Tibial artery (tissue), 4 donors: Measurements from ENCODE around the gene SEMA5A.
"Not testable (repeated sequence)": the region's sequence is repeated elsewhere in the genome, so short reads cannot be mapped to it uniquely, and the experiment has no call there.

Source experiments
- DNase-seq, 2 donors: peaks; one replicate each; pipeline ENCODE4 v3.0.0-alpha.2; 2019
- H3K27ac ChIP-seq, 2 donors: fragments of 200-600 bp; sonication (generic) in 1 of 2; 1 replicate in 1 of 2; 2 replicates in 1 of 2; pipeline ENCODE4 v1.5.1; 2018 to 2019; ENCODE audit warnings: mild to moderate bottlenecking in 1 of 2
- H3K27me3 ChIP-seq, 2 donors: fragments of 200-600 bp; sonication (generic) in 1 of 2; one replicate each; pipeline versions ENCODE4 v1.5.1 to v1.6.0; 2016 to 2019
- H3K36me3 ChIP-seq, 3 donors: fragments of 200-600 bp; sonication (generic) in 2 of 3; one replicate each; pipeline ENCODE4 v1.5.1; 2016 to 2019; ENCODE audit warnings: mild to moderate bottlenecking in 2 of 3
- H3K4me1 ChIP-seq, 4 donors: fragments of 200-600 bp; sonication (generic) in 2 of 4; 1 replicate in 3 of 4; 2 replicates in 1 of 4; pipeline ENCODE4 v1.5.1; 2016 to 2019
- H3K4me3 ChIP-seq, 2 donors: fragments of 200-600 bp; sonication (generic) in 1 of 2; 1 replicate in 1 of 2; 2 replicates in 1 of 2; pipeline ENCODE4 v1.5.1; 2018 to 2019; ENCODE audit warnings: mild to moderate bottlenecking in 2 of 2
- H3K9me3 ChIP-seq, 3 donors: fragments of 200-600 bp; sonication (generic) in 1 of 3; one replicate each; pipeline ENCODE4 v1.5.1; 2016 to 2019
- CTCF ChIP-seq, 2 experiments: fragments of 200-600 bp in 1 of 2; fragments of 450-650 bp in 1 of 2; IDR thresholded peaks; one replicate each; pipeline ENCODE4 v1.5.1; 2017 to 2019; ENCODE audit warnings: antibody characterized with exemption in 2 of 2, mild to moderate bottlenecking in 1 of 2, moderate library complexity in 1 of 2
- intact Hi-C: fragments of 100-400 bp; cut with DNase I; formaldehyde crosslinking; loops from one replicate; pipeline ENCODE4 v1.15.0; 2023; ENCODE audit warnings: low total_unique reads

SEMA5A gene

GRCh38 chr5:9401786-9402472, 143.9 kb downstream of the SEMA5A start:
- Histone ChIP-seq H3K4me1 (no peaks in the 10 kb centered on the region), H3K36me3 (no peaks in the 10 kb centered on the region), H3K9me3 (no peaks in the 10 kb centered on the region), H3K27ac (no peak overlapping the region), H3K27me3 (no peaks in the 10 kb centered on the region), H3K4me3 (no peak overlapping the region)
- no peak for TF ChIP-seq CTCF (IDR thresholded peaks at IDR 0.05)
- intact Hi-C loops: no loop called here
- no peak for DNase-seq

DNA sequence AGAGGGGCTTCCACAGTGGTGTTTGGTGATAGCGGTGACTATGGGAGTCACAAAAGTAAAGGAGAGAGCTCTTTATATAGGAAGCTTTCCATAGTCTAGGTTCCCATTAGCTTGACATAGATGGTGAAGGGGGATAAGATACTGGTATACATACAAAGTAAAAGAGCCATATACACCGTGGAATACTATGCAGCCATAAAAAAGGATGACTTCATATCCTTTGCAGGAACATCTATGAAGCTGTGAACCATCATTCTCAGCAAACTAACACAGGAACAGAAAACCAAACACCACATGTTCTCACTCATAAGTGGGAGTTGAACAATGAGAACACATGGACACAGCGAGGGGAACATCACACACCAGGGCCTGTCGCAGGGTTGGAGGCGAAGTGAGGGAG, 146.1 kb downstream of the SEMA5A start:
- H3K9me3 ChIP-seq, intact Hi-C loops, H3K27me3 ChIP-seq, H3K4me3 ChIP-seq, H3K36me3 ChIP-seq, DNase-seq, H3K4me1 ChIP-seq, H3K27ac ChIP-seq: not testable (repeated sequence)

DNA sequence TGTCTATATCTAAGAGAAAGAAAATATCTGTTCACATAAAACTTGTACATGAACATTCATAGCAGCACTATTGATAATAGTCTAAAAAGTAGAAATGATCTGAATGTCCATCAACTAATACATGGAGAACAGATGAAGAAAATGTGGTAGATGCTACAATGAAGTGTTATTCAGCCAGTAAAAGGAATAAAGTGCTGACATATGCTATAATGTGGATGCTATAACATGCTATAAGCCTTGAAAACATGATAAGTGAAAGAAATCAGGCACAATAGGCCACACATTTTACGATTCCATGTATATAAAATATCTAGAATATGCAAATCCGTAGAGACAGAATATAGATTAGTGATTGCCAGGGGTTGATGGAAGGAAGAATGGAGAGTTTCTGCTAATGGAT, 146.8 kb downstream of the SEMA5A start:
- intact Hi-C loops: no loop called here
- no peaks in the 10 kb centered on the region for H3K9me3 ChIP-seq
- H3K4me3 ChIP-seq: no peak overlapping the region
- no peaks in the 10 kb centered on the region for H3K27me3 ChIP-seq
- H3K27ac ChIP-seq: no peak overlapping the region
- no peaks in the 10 kb centered on the region for H3K4me1 ChIP-seq
- no peak for DNase-seq
- TF ChIP-seq CTCF (IDR thresholded peaks at IDR 0.05): no peak
- no peaks in the 10 kb centered on the region for H3K36me3 ChIP-seq

- no peak for TF ChIP-seq CTCF (IDR thresholded peaks at IDR 0.05)
- no peak overlapping the region for H3K27ac ChIP-seq
- no peaks in the 10 kb centered on the region for H3K27me3 ChIP-seq
- H3K4me1 ChIP-seq: no peaks in the 10 kb centered on the region
- no peak overlapping the region for H3K4me3 ChIP-seq
- intact Hi-C loops: no loop called here
- H3K36me3 ChIP-seq: no peaks in the 10 kb centered on the region
- no peak for DNase-seq
- no peaks in the 10 kb centered on the region for H3K9me3 ChIP-seq
Observed at GRCh38 chr5:9398227-9398626, 147.6 kb downstream of the SEMA5A start.

DNA sequence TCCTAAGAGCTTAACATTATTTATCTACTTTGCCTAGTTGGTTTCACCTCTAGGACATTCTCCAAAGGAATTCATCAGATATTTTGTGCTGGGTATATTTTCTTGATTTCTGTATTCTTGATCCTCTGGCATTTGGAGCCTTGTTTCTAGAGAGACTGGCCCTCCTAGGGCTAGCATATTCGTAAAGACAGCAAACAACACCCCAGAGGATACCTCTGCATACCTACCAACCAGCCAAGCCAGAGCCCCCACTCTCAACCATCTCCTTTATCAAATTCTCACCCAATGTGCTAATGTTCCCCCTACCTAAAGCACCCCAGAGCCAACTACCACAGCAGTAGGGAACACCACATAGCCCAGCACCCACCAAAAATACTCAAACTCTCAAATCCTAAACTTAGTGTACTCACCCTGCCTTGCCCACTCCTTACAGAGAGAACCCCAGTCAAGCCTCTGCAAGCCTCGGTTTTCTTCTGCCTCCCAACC, 149.5 kb downstream of the SEMA5A start:
- Histone ChIP-seq H3K27me3 (no peaks in the 10 kb centered on the region), H3K9me3 (no peaks in the 10 kb centered on the region), H3K4me3 (no peak overlapping the region), H3K36me3 (no peaks in the 10 kb centered on the region), H3K4me1 (no peaks in the 10 kb centered on the region), H3K27ac (no peak overlapping the region)
- intact Hi-C loops: no loop called here
- no peak for TF ChIP-seq CTCF (IDR thresholded peaks at IDR 0.05)
- DNase-seq: no peak

GRCh38 chr5:9395706-9396105, 150.2 kb downstream of the SEMA5A start:
- no peaks in the 10 kb centered on the region for H3K4me1 ChIP-seq
- H3K27me3 ChIP-seq: no peaks in the 10 kb centered on the region
- intact Hi-C loops: no loop called here
- TF ChIP-seq CTCF (IDR thresholded peaks at IDR 0.05): no peak
- no peak for DNase-seq
- H3K9me3 ChIP-seq: no peaks in the 10 kb centered on the region
- H3K36me3 ChIP-seq: no peaks in the 10 kb centered on the region
- H3K27ac ChIP-seq: no peak overlapping the region
- H3K4me3 ChIP-seq: no peak overlapping the region
